Measurements from ENCODE around the gene TMEM221. TPM values are rescaled to one million over a fixed set of nuclear protein-coding genes. Genes with fewer than 3 reads are reported as not detected.

Gene TMEM221
- total RNA-seq, 2 experiments from 2014 or later: not detected

DNA sequence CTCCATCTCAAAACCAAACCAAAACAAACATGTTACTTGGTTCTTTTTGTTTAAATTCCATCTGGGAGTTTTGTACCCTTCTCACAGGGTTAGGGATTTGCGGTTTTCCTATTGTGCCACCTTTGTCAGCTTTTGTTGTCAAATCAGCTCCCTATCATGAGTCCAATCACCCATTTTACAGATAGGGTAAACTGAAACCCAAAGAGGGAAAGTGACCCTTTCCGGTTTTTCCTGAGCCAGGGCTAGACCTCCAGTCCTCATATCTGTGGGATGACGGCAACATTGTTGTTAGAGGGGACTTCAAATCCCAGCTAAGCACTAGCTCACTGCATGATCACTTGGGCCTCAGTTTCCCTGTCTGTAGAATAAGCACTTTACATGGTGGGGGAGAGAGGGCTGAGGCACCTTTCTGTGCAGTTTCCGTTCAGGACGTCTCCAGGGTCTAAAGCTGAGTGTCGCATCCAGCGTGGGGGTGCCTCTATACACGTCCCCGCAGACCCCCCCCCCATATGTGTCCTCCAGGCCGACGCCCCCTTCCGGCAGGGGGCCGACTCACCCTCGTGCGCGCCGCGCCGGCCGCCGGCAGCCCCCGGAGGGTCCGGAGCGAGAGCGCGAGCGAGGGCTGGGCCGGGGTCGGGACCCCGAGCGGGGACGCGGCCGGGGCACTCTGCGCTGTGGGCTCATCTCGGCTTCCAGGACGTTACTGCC lies 58.4 kb downstream of the TMEM221 start:
- no peak overlapping the region for H3K27ac Mint-ChIP-seq
- DNase-seq: peak in 3 of 14 experiments; percentile 33 to 50 (median 45)

DNA sequence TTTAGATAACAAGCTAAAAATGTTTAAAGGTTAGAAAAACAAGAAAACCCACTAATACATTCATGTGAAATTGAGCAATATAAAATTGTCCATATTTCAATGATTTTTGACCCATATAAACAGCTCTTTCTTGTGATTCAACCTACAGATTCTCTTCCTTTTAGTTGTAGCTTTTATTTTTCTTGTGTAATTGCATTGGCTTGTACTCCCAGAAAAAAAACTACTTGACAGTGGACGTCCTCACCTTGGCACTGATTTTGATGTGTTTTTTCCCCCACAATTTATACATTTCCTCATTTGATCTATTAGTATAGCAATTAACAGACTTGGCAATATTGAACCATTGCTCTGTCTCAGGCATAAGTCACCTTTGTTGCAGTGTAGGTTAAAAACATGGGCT lies 59.2 kb downstream of the TMEM221 start:
- H3K4me1 Mint-ChIP-seq (ENCODE audit: low read depth): peaks cover 17% of the 10 kb centered on the region
- H3K27me3 Mint-ChIP-seq: no peaks in the 10 kb centered on the region
- ChIA-PET CTCF (interaction anchor here (0.9 to 1.4 kb wide), 2 partner anchors 55 to 96 kb away, joined by 3 read pairs; no protein-coding TSS in a partner anchor), POLR2A (interaction anchor here (1.0 to 1.1 kb wide), 2 partner anchors 15 to 17 kb away, joined by 3 read pairs; partner anchors contain the start of gene BST2)
- ATAC-seq (ENCODE audit: poor library complexity) (no peak), DNase-seq (no peak)
- peaks cover 24% of the 10 kb centered on the region for H3K4me1 ChIP-seq (ENCODE audit: insufficient read depth, low read length)
- H3K36me3 Mint-ChIP-seq (ENCODE audit: low read depth): no peaks in the 10 kb centered on the region
- H3K36me3 ChIP-seq (ENCODE audit: insufficient read depth, low read length): no peaks in the 10 kb centered on the region
- no peak overlapping the region for H3K27ac ChIP-seq (ENCODE audit: low read depth in 1 of 2, low read length in 2 of 2)
- no peaks in the 10 kb centered on the region for H3K9me3 ChIP-seq (ENCODE audit: control insufficient read depth in 1 of 2, insufficient read depth in 1 of 2, low read length in 2 of 2)
- no peaks in the 10 kb centered on the region for H3K27me3 ChIP-seq (ENCODE audit: control insufficient read depth in 1 of 2, insufficient read depth in 2 of 2, low read length in 2 of 2)
- intact Hi-C loops (cut with DNase I, micrococcal nuclease): loop anchor here (10.0 kb wide), 2 partner anchors 124 to 324 kb away; partner anchors contain the start of genes BABAM1 (in 1 of the 2) and USHBP1 (in 1 of the 2)
- H3K9me3 Mint-ChIP-seq: no peaks in the 10 kb centered on the region
- no peak overlapping the region for H3K4me3 ChIP-seq (ENCODE audit: low read length)
- no peak for TF ChIP-seq CTCF (IDR thresholded peaks at IDR 0.05)
- H3K27ac Mint-ChIP-seq: no peak overlapping the region
- peak overlapping the region; percentile 62 for H3K4me3 Mint-ChIP-seq

More for the DNA sequence above, 58.4 kb downstream of the TMEM221 start:
- no peak for ATAC-seq (ENCODE audit: poor library complexity)
- intact Hi-C loops (cut with DNase I, micrococcal nuclease): loop anchor here (5.0 to 10.0 kb wide), 3 partner anchors 77 to 325 kb away; partner anchors contain the start of genes BABAM1 (in 1 of the 2) and USHBP1 (in 1 of the 2)
- Mint-ChIP-seq H3K4me3 (no peak overlapping the region), H3K27me3 (no peaks in the 10 kb centered on the region), H3K36me3 (ENCODE audit: low read depth) (no peaks in the 10 kb centered on the region), H3K9me3 (no peaks in the 10 kb centered on the region), H3K4me1 (ENCODE audit: low read depth) (peaks cover 19% of the 10 kb centered on the region)
- Histone ChIP-seq H3K27me3 (ENCODE audit: control insufficient read depth in 1 of 2, insufficient read depth in 2 of 2, low read length in 2 of 2) (no peaks in the 10 kb centered on the region), H3K9me3 (ENCODE audit: control insufficient read depth in 1 of 2, insufficient read depth in 1 of 2, low read length in 2 of 2) (no peaks in the 10 kb centered on the region), H3K36me3 (ENCODE audit: insufficient read depth, low read length) (no peaks in the 10 kb centered on the region), H3K4me1 (ENCODE audit: insufficient read depth, low read length) (peaks cover 29% of the 10 kb centered on the region), H3K4me3 (ENCODE audit: low read length) (peak overlapping the region; percentile 74), H3K27ac (ENCODE audit: low read depth in 1 of 2, low read length in 2 of 2) (no peak overlapping the region)
- TF ChIP-seq CTCF (IDR thresholded peaks at IDR 0.05): no peak
- ChIA-PET CTCF (interaction anchor here (0.5 to 1.4 kb wide), 4 partner anchors 56 to 1549 kb away, joined by 3 to 4 read pairs (median 3); no protein-coding TSS in a partner anchor), POLR2A (interaction anchor here (1.1 to 1.2 kb wide), 3 partner anchors 15 to 29 kb away, joined by 3 to 6 read pairs (median 4); partner anchors contain the start of genes BST2 and MVB12A)

GRCh38 chr19:17385878-17386611 lies 62.4 kb downstream of the TMEM221 start:
- POLR2A ChIA-PET: interaction anchor here (0.9 to 1.0 kb wide), 2 partner anchors 9 to 93 kb away, joined by 3 read pairs; no protein-coding TSS in a partner anchor
- intact Hi-C loops (cut with DNase I, micrococcal nuclease): loop anchor here (1.0 to 10.0 kb wide), 5 partner anchors 40 to 321 kb away; partner anchors contain the start of genes BABAM1 (in 1 of the 2) and USHBP1 (in 1 of the 2)
- TF ChIP-seq CTCF (IDR thresholded peaks at IDR 0.05): peak; percentile 92

More at GRCh38 chr19:17385878-17386611, 62.4 kb downstream of the TMEM221 start:
- no peaks in the 10 kb centered on the region for H3K9me3 ChIP-seq (ENCODE audit: control insufficient read depth in 1 of 2, insufficient read depth in 1 of 2, low read length in 2 of 2)
- peaks cover 16% of the 10 kb centered on the region for H3K4me1 ChIP-seq (ENCODE audit: insufficient read depth, low read length)
- Mint-ChIP-seq H3K9me3 (no peaks in the 10 kb centered on the region), H3K27ac (no peak overlapping the region), H3K36me3 (ENCODE audit: low read depth) (no peaks in the 10 kb centered on the region), H3K4me3 (peak overlapping the region; percentile 38), H3K4me1 (ENCODE audit: low read depth) (peaks cover 10% of the 10 kb centered on the region), H3K27me3 (no peaks in the 10 kb centered on the region)
- H3K27ac ChIP-seq (ENCODE audit: low read depth in 1 of 2, low read length in 2 of 2): no peak overlapping the region
- CTCF ChIA-PET: interaction anchor here (0.6 to 2.2 kb wide), 16 partner anchors 10 to 126 kb away, joined by 3 to 17 read pairs (median 3); partner anchors contain the start of genes ABHD8, BST2, MVB12A and TMEM221
- no peaks in the 10 kb centered on the region for H3K27me3 ChIP-seq (ENCODE audit: control insufficient read depth in 1 of 2, insufficient read depth in 2 of 2, low read length in 2 of 2)
- DNase-seq (peak; percentile 40 to 80 (median 54)), ATAC-seq (ENCODE audit: poor library complexity) (peak; percentile 51)
- no peak overlapping the region for H3K4me3 ChIP-seq (ENCODE audit: low read length)
- no peaks in the 10 kb centered on the region for H3K36me3 ChIP-seq (ENCODE audit: insufficient read depth, low read length)

All from CD4-positive, alpha-beta T cell (primary cell).